Hepatocyte (in vitro differentiated cells): ENCODE results near the gene TREM1. TPM values are rescaled to one million over a fixed set of nuclear protein-coding genes. Genes with fewer than 3 reads are reported as not detected.
A peak's percentile ranks its signal among the peaks of the same experiment; 100 is the strongest.

ENCODE experiments used
- DNase-seq: peaks from one replicate; pipeline ENCODE4 v3.0.0-alpha.2; 2016; ENCODE audit warnings: low spot score
- H2AFZ ChIP-seq: fragments of 200-600 bp; sonication (generic); 2 replicates; pipeline ENCODE4 v1.6.0; 2016; ENCODE audit warnings: antibody characterized with exemption, mild to moderate bottlenecking
- H3K27ac ChIP-seq: fragments of 200-600 bp; sonication (generic); 2 replicates; pipeline ENCODE4 v1.5.1; 2016; ENCODE audit warnings: mild to moderate bottlenecking
- H3K27me3 ChIP-seq: fragments of 200-600 bp; sonication (generic); 2 replicates; pipeline ENCODE4 v1.6.1; 2016
- H3K36me3 ChIP-seq: fragments of 200-600 bp; sonication (generic); replicated peaks from 2 replicates; pipeline ENCODE4 v1.5.1; 2016; ENCODE audit warnings: low read depth; ENCODE audit not compliant: insufficient read depth
- H3K4me1 ChIP-seq: fragments of 200-600 bp; sonication (generic); 2 replicates; pipeline ENCODE4 v1.5.1; 2016; ENCODE audit warnings: mild to moderate bottlenecking, moderate library complexity; ENCODE audit not compliant: insufficient read depth
- H3K4me2 ChIP-seq: fragments of 200-600 bp; sonication (generic); 2 replicates; pipeline ENCODE4 v1.6.0; 2016
- H3K4me3 ChIP-seq: fragments of 200-600 bp; sonication (generic); 2 replicates; pipeline ENCODE4 v1.5.1; 2016; ENCODE audit warnings: mild to moderate bottlenecking
- H3K79me2 ChIP-seq: fragments of 200-600 bp; sonication (generic); 2 replicates; pipeline ENCODE4 v1.6.0; 2017; ENCODE audit warnings: mild to moderate bottlenecking
- H3K9me2 ChIP-seq: fragments of 200-600 bp; sonication (generic); replicated peaks from 2 replicates; pipeline ENCODE4 v1.6.0; 2017; ENCODE audit warnings: mild to moderate bottlenecking; ENCODE audit not compliant: insufficient read depth
- H3K9me3 ChIP-seq: fragments of 200-600 bp; sonication (generic); 2 replicates; pipeline ENCODE4 v1.5.1; 2016; ENCODE audit warnings: low read depth, mild to moderate bottlenecking
- H4K20me1 ChIP-seq: fragments of 200-600 bp; sonication (generic); 2 replicates; pipeline ENCODE4 v1.6.0; 2016; ENCODE audit warnings: mild to moderate bottlenecking; ENCODE audit not compliant: insufficient read depth, poor library complexity, severe bottlenecking
- CTCF ChIP-seq: fragments of 200-600 bp; sonication (generic); IDR thresholded peaks from 2 replicates; pipeline ENCODE4 v1.5.1; 2016; ENCODE audit warnings: antibody characterized with exemption, mild to moderate bottlenecking; ENCODE audit not compliant: poor library complexity
- EZH2 ChIP-seq: fragments of 200-600 bp; sonication (generic); IDR thresholded peaks from 2 replicates; pipeline ENCODE4 v1.6.1; 2016; ENCODE audit warnings: antibody characterized with exemption, mild to moderate bottlenecking, borderline replicate concordance
- EZH2phosphoT487 ChIP-seq: fragments of 200-600 bp; sonication (generic); IDR thresholded peaks from one replicate; pipeline ENCODE4 v1.6.1; 2018; ENCODE audit warnings: antibody characterized with exemption, mild to moderate bottlenecking, low read depth, moderate library complexity; ENCODE audit not compliant: unreplicated experiment, severe bottlenecking
- WGBS: methylation state at CpG from one replicate; pipeline ENCODE4 v1.1.6; 2016; ENCODE audit warnings: low lambda C conversion rate; ENCODE audit errors: missing lambda C conversion rate; 5-methylcytosine and 5-hydroxymethylcytosine counted together
- polyA plus RNA-seq: library from polyadenylated mRNA; unstranded; fragments of >200 nt; fragmentation: Nextera tagmentation; extraction: Ambion mirVana; gene quantifications from 2 replicates; pipeline ENCODE4 v1.2.1, GENCODE V29; 2016
- total RNA-seq: library from RNA; depleted of rRNA; stranded (reverse); fragments of >200 nt; gene quantifications from 2 replicates; pipeline ENCODE4 v1.2.3, GENCODE V29; 2014

Gene TREM1
- total and polyA plus RNA-seq, 2 experiments from 2014 or later: 0.63 to 2.3 TPM

GRCh38 chr6:41283600-41283999 lies 2.9 kb downstream of the TREM1 start:
- no peak for TF ChIP-seq EZH2
- TF ChIP-seq EZH2phosphoT487: no peak
- no peak for TF ChIP-seq CTCF
- Histone ChIP-seq H3K4me3 (no peak overlapping the region), H3K36me3 (no peaks in the 10 kb centered on the region), H4K20me1 (no peaks in the 10 kb centered on the region), H3K4me1 (peaks cover 3% of the 10 kb centered on the region), H3K79me2 (no peaks in the 10 kb centered on the region), H3K4me2 (no peak overlapping the region), H3K27ac (no peak overlapping the region), H3K9me3 (no peaks in the 10 kb centered on the region), H2AFZ (no peak overlapping the region), H3K9me2 (no peaks in the 10 kb centered on the region), H3K27me3 (no peaks in the 10 kb centered on the region)
- 91% methylated on average over 3 of the region's 3 CpGs for WGBS
- DNase-seq: no peak

- H3K4me2 ChIP-seq: no peak overlapping the region
- H3K27me3 ChIP-seq: peaks cover 16% of the 10 kb centered on the region
- H3K27ac ChIP-seq: no peak overlapping the region
- H3K79me2 ChIP-seq: no peaks in the 10 kb centered on the region
- no peaks in the 10 kb centered on the region for H4K20me1 ChIP-seq
- H2AFZ ChIP-seq: no peak overlapping the region
- peaks cover 3% of the 10 kb centered on the region for H3K4me1 ChIP-seq
- no peaks in the 10 kb centered on the region for H3K9me2 ChIP-seq
- no peaks in the 10 kb centered on the region for H3K9me3 ChIP-seq
- H3K36me3 ChIP-seq: no peaks in the 10 kb centered on the region
- no peak for DNase-seq
- H3K4me3 ChIP-seq: no peak overlapping the region
- 79% methylated on average over 1 of the region's 1 CpG for WGBS
- TF ChIP-seq CTCF (no peak), EZH2 (no peak), EZH2phosphoT487 (no peak)
Observed at GRCh38 chr6:41280381-41281057, 6.0 kb downstream of the TREM1 start.

- DNase-seq: peak; percentile 89
- Histone ChIP-seq H3K36me3 (no peaks in the 10 kb centered on the region), H3K4me3 (no peak overlapping the region), H3K27me3 (peaks cover 17% of the 10 kb centered on the region), H3K4me1 (no peaks in the 10 kb centered on the region), H3K4me2 (no peak overlapping the region), H3K9me2 (no peaks in the 10 kb centered on the region), H2AFZ (no peak overlapping the region), H3K79me2 (no peaks in the 10 kb centered on the region), H3K27ac (no peak overlapping the region), H4K20me1 (no peaks in the 10 kb centered on the region), H3K9me3 (no peaks in the 10 kb centered on the region)
- no peak for TF ChIP-seq EZH2
- peak; percentile 54 for TF ChIP-seq CTCF
- TF ChIP-seq EZH2phosphoT487: no peak
- WGBS: 29% methylated on average over 10 of the region's 10 CpGs
Observed at GRCh38 chr6:41278699-41279405, 7.6 kb downstream of the TREM1 start.
